OCI-LY7 (cell line): ENCODE results near the gene TRIM15. TPM values are rescaled to one million over a fixed set of nuclear protein-coding genes. Genes with fewer than 3 reads are reported as not detected.
A peak's percentile ranks its signal among the peaks of the same experiment; 100 is the strongest.

Experiments used
- BruUV-seq: library from RNA; stranded (reverse); fragments of 400-500 nt; replicated peaks from 2 replicates; lab custom pipeline; 2021; lab: Mats Ljungman, UMichigan
- CTCF ChIA-PET: fragments of 300-600 bp; sonication (Branson Sonifier 250); formaldehyde crosslinking; loops from one replicate; lab custom pipeline; 2022; ENCODE audit warnings: antibody characterized with exemption; ENCODE audit not compliant: unreplicated experiment; lab: Charles Lee
- POLR2A ChIA-PET: fragments of 300-600 bp; sonication (Branson Sonifier 250); formaldehyde crosslinking; loops from one replicate; lab custom pipeline; 2022; ENCODE audit warnings: antibody characterized with exemption; lab: Charles Lee
- DNase-seq: peaks from one replicate; pipeline ENCODE4 v3.0.0-alpha.2; 2015; ENCODE audit warnings: low spot score
- H2AFZ ChIP-seq: fragments of 200-600 bp; sonication (generic), shearing (Covaris generic); 2 replicates; pipeline ENCODE4 v1.6.1; 2014; ENCODE audit warnings: mild to moderate bottlenecking, antibody characterized with exemption, low read length, moderate library complexity
- H3K27ac ChIP-seq: fragments of 200-600 bp; sonication (generic); 2 replicates; pipeline ENCODE4 v1.5.1; 2014; ENCODE audit warnings: mixed run types, low read depth, mild to moderate bottlenecking, moderate library complexity, low read length, inconsistent platforms; ENCODE audit not compliant: poor library complexity, severe bottlenecking
- H3K36me3 ChIP-seq: fragments of 200-600 bp; sonication (generic); 2 replicates; pipeline ENCODE4 v1.6.1; 2014; ENCODE audit warnings: mild to moderate bottlenecking, antibody characterized with exemption, low read length, moderate library complexity, mixed read lengths; ENCODE audit not compliant: insufficient read depth
- H3K4me1 ChIP-seq: fragments of 200-600 bp; sonication (generic); 2 replicates; pipeline ENCODE4 v1.5.1; 2014; ENCODE audit warnings: mild to moderate bottlenecking, low read length; ENCODE audit not compliant: insufficient read depth, poor library complexity, severe bottlenecking
- H3K4me2 ChIP-seq: fragments of 200-600 bp; sonication (generic); 2 replicates; pipeline ENCODE4 v1.6.1; 2014; ENCODE audit warnings: mild to moderate bottlenecking, low read length
- H3K4me3 ChIP-seq: fragments of 200-600 bp; sonication (generic); 2 replicates; pipeline ENCODE4 v1.5.1; 2014; ENCODE audit warnings: mild to moderate bottlenecking, low read depth, low read length; ENCODE audit not compliant: poor library complexity, severe bottlenecking
- H3K79me2 ChIP-seq: fragments of 200-600 bp; sonication (generic); 2 replicates; pipeline ENCODE4 v1.6.1; 2016; ENCODE audit warnings: low read depth, mild to moderate bottlenecking, low read length, moderate library complexity, mixed read lengths; ENCODE audit not compliant: insufficient read depth
- H3K9me2 ChIP-seq: fragments of 200-600 bp; sonication (generic); 2 replicates; pipeline ENCODE4 v1.6.1; 2016; ENCODE audit warnings: mild to moderate bottlenecking, low read length, mixed read lengths; ENCODE audit not compliant: insufficient read depth
- H3K9me3 ChIP-seq: fragments of 200-600 bp; sonication (generic); 2 replicates; pipeline ENCODE4 v1.6.1; 2014; ENCODE audit warnings: mild to moderate bottlenecking, mixed run types, low read length, mixed read lengths
- H4K20me1 ChIP-seq: fragments of 200-600 bp; sonication (generic); 2 replicates; pipeline ENCODE4 v1.6.1; 2014; ENCODE audit warnings: mild to moderate bottlenecking, antibody characterized with exemption, low read length, moderate library complexity, mixed read lengths; ENCODE audit not compliant: insufficient read depth
- CTCF ChIP-seq: fragments of 200-600 bp; sonication (generic); conservative IDR thresholded peaks from 2 replicates; pipeline ENCODE4 v1.5.1; 2014; ENCODE audit warnings: mild to moderate bottlenecking, antibody characterized with exemption, low read length, moderate library complexity, mixed read lengths
- EZH2phosphoT487 ChIP-seq: fragments of 200-600 bp; sonication (generic); IDR thresholded peaks from 2 replicates; pipeline ENCODE4 v1.6.1; 2018; ENCODE audit warnings: low read depth, borderline replicate concordance, mild to moderate bottlenecking, mixed run types, antibody characterized with exemption, low read length, moderate library complexity, mixed read lengths
- intact Hi-C: fragments of 100-400 bp; cut with micrococcal nuclease; formaldehyde crosslinking; loops from one replicate; pipeline ENCODE4 v1.10.0; 2022; ENCODE audit not compliant: unreplicated experiment
- total RNA-seq, 2 experiments: library from RNA; depleted of rRNA in 1 of 2; stranded (reverse); fragments of >200 nt in 1 of 2; shearing (Covaris generic) in 1 of 2; gene quantifications; 2 replicates each; pipeline ENCODE4 v1.2.3, GENCODE V29; 2014 to 2022

Gene TRIM15
- total RNA-seq, 2 experiments from 2014 or later: not detected

DNA sequence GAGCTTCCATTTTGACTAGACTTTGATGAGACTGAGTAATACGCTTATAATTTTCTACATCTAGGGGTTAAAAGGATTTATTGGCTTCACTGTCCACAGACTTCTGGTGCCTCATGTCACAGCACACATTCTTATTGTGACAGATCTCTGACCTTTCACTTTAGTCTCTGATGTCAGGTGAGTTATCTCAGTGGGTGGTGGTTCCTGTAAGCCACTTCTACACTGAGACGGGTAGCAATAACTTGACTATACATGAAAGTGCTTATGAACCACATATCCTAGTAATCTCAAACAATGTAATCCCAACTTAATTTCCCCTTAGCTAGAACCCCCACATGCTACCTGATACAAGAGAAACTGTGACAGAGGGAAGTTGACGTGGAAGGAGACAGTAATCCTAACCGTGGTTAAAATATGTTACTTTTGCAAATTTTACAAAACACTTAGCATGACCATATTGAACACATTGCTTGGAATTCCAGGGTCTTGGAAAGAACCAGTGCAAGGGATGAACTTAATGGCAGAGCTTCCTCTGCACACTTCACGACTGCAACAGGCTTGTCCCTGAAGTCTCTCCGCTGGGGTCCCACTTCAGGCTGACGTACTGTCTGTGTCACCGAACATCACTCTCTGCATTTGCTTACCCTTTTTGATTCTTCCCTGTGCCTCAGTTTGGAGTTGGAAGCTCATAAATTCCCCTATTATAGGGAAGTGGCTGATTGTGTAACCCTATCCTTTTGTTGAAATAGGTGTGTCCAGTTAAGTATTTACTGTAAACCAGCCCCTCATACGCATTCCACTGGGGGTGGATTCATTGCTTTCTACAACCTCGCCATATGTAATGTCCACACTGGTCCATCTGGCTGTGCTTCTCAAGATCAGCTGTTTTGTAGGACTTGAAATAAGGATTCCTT lies 33.8 kb upstream of the TRIM15 start:
- H2AFZ ChIP-seq: no peak overlapping the region
- H3K36me3 ChIP-seq: no peaks in the 10 kb centered on the region
- CTCF ChIA-PET: no interaction called here
- H3K4me1 ChIP-seq: peaks cover 4% of the 10 kb centered on the region
- H3K9me3 ChIP-seq: no peaks in the 10 kb centered on the region
- H3K4me3 ChIP-seq: no peak overlapping the region
- H3K27ac ChIP-seq: no peak overlapping the region
- intact Hi-C loops: no loop called here
- no peaks in the 10 kb centered on the region for H3K79me2 ChIP-seq
- no peak overlapping the region for H3K4me2 ChIP-seq
- H4K20me1 ChIP-seq: no peaks in the 10 kb centered on the region
- no peaks in the 10 kb centered on the region for H3K9me2 ChIP-seq
- POLR2A ChIA-PET: no interaction called here
- no peak for DNase-seq
- TF ChIP-seq EZH2phosphoT487: no peak
- TF ChIP-seq CTCF: no peak
- no TSS peak for BruUV-seq

- TF ChIP-seq EZH2phosphoT487 (no peak), CTCF (no peak)
- CTCF ChIA-PET: interaction anchor here (0.6 to 1.0 kb wide), 2 partner anchors 13 to 18 kb away, joined by 3 read pairs; no protein-coding TSS in a partner anchor
- no peak for DNase-seq
- Histone ChIP-seq H3K27ac (no peak overlapping the region), H4K20me1 (no peaks in the 10 kb centered on the region), H3K4me2 (no peak overlapping the region), H2AFZ (peak overlapping the region; percentile 52; the same call in 1 of the 2 replicates), H3K36me3 (no peaks in the 10 kb centered on the region), H3K4me1 (peaks cover 4% of the 10 kb centered on the region), H3K79me2 (no peaks in the 10 kb centered on the region), H3K9me2 (no peaks in the 10 kb centered on the region), H3K4me3 (no peak overlapping the region), H3K9me3 (no peaks in the 10 kb centered on the region)
- no TSS peak for BruUV-seq
- POLR2A ChIA-PET: no interaction called here
- intact Hi-C loops: no loop called here
Measured at GRCh38 chr6:30130179-30130679, 33.1 kb upstream of the TRIM15 start.
